Gastroesophageal sphincter (tissue), 4 donors: ENCODE results near the gene CSMD2. TPM values are rescaled to one million over a fixed set of nuclear protein-coding genes. Genes with fewer than 3 reads are reported as not detected.

Experiments
- ATAC-seq: fragments of 150-250 bp; one replicate; pipeline ENCODE4 v1.9.1; 2016; ENCODE audit warnings: mild to moderate bottlenecking, moderate library complexity
- H3K27ac ChIP-seq, 4 donors: fragments of 200-600 bp; sonication (generic) in 3 of 4; 1 replicate in 3 of 4; 2 replicates in 1 of 4; pipeline ENCODE4 v1.5.1; 2016 to 2019
- H3K27me3 ChIP-seq: fragments of 200-600 bp; sonication (generic); one replicate; pipeline ENCODE4 v1.5.1; 2019
- H3K36me3 ChIP-seq, 2 donors: fragments of 200-600 bp; sonication (generic); one replicate each; pipeline ENCODE4 v1.5.1; 2019; ENCODE audit warnings: control low read depth in 1 of 2
- H3K4me1 ChIP-seq, 3 donors: fragments of 200-600 bp; sonication (generic); 1 replicate in 2 of 3; 2 replicates in 1 of 3; pipeline ENCODE4 v1.5.1; 2016 to 2019; ENCODE audit warnings: control low read depth in 2 of 3
- H3K4me3 ChIP-seq, 2 donors: fragments of 200-600 bp; sonication (generic); one replicate each; pipeline ENCODE4 v1.5.1; 2019; ENCODE audit warnings: mild to moderate bottlenecking in 1 of 2, moderate library complexity in 1 of 2
- H3K9me3 ChIP-seq, 3 donors: fragments of 200-600 bp; sonication (generic); one replicate each; pipeline ENCODE4 v1.5.1; 2017 to 2019; ENCODE audit warnings: control low read depth in 2 of 3
- CTCF ChIP-seq, 4 experiments: fragments of 200-600 bp in 2 of 4; fragments of 450-650 bp in 2 of 4; sonication (generic) in 1 of 4; IDR thresholded peaks; one replicate each; pipeline ENCODE4 v1.5.1; 2017 to 2019; ENCODE audit warnings: antibody characterized with exemption in 4 of 4, mild to moderate bottlenecking in 2 of 4, moderate library complexity in 2 of 4
- EP300 ChIP-seq: sonication (generic); formaldehyde crosslinking; IDR thresholded peaks from one replicate; pipeline ENCODE4 v1.6.1; 2017; ENCODE audit warnings: antibody characterized with exemption, mild to moderate bottlenecking
- POLR2A ChIP-seq, 2 donors: fragments of 450-650 bp; IDR thresholded peaks; one replicate each; pipeline ENCODE4 v1.6.1; 2017; ENCODE audit warnings: antibody characterized with exemption in 2 of 2, mild to moderate bottlenecking in 2 of 2, moderate library complexity in 1 of 2
- POLR2AphosphoS5 ChIP-seq: sonication (generic); formaldehyde crosslinking; IDR thresholded peaks from one replicate; pipeline ENCODE4 v1.6.1; 2017; ENCODE audit warnings: antibody characterized with exemption
- WGBS, 2 donors: methylation state at CpG; one replicate each; pipeline ENCODE4 v1.1.5; 2018; ENCODE audit warnings: low coverage in 1 of 2; 5-methylcytosine and 5-hydroxymethylcytosine counted together
- total RNA-seq, 4 donors: library from RNA; depleted of rRNA; stranded (reverse); fragments of >200 nt; gene quantifications; one replicate each; pipeline ENCODE4 v1.1.0, GENCODE V29; 2016

CSMD2 gene
- total RNA-seq, 4 donors from 2014 or later, result 0.22 to 2.5 (median 0.37) TPM

GRCh38 chr1:34007760-34008159, 157.3 kb downstream of the CSMD2 start:
- Histone ChIP-seq H3K9me3 (no peaks in the 10 kb centered on the region), H3K4me3 (no peak overlapping the region), H3K27ac (no peak overlapping the region), H3K27me3 (peaks cover 12% of the 10 kb centered on the region), H3K4me1 (no peaks in the 10 kb centered on the region), H3K36me3 (no peaks in the 10 kb centered on the region)
- TF ChIP-seq EP300, result no peak
- no peak for TF ChIP-seq POLR2A (IDR thresholded peaks at IDR 0.05)
- no peak for TF ChIP-seq CTCF (IDR thresholded peaks at IDR 0.05)
- no peak for TF ChIP-seq POLR2AphosphoS5
- no peak for ATAC-seq
- 76 to 79% methylated on average over 2 of the region's 2 CpGs for WGBS, 2 donors

GRCh38 chr1:34005309-34005708, 159.7 kb downstream of the CSMD2 start:
- no peak overlapping the region for H3K4me3 ChIP-seq
- H3K4me1 ChIP-seq, result no peaks in the 10 kb centered on the region
- no peak overlapping the region for H3K27ac ChIP-seq
- TF ChIP-seq EP300 (no peak), POLR2AphosphoS5 (no peak), CTCF (IDR thresholded peaks at IDR 0.05) (no peak), POLR2A (IDR thresholded peaks at IDR 0.05) (no peak)
- 100% methylated on average over 1 of the region's 2 CpGs; no CpG with 5 or more reads in 1 of the 2 donors for WGBS, 2 donors
- no peaks in the 10 kb centered on the region for H3K36me3 ChIP-seq
- H3K27me3 ChIP-seq, result peaks cover 12% of the 10 kb centered on the region
- H3K9me3 ChIP-seq, result no peaks in the 10 kb centered on the region
- ATAC-seq, result no peak

- WGBS, 2 donors, result 73 to 75% methylated on average over 2 of the region's 2 CpGs
Observed at GRCh38 chr1:34002810-34003209, 162.2 kb downstream of the CSMD2 start.

GRCh38 chr1:33997127-33998036, 167.6 kb downstream of the CSMD2 start:
- 57 to 71% methylated on average over 8 to 11 of the region's 13 CpGs for WGBS, 2 donors
- H3K4me3 ChIP-seq, result no peak overlapping the region
- TF ChIP-seq POLR2AphosphoS5 (no peak), POLR2A (IDR thresholded peaks at IDR 0.05) (no peak), CTCF (IDR thresholded peaks at IDR 0.05) (no peak), EP300 (no peak)

More at GRCh38 chr1:34002810-34003209, 162.2 kb downstream of the CSMD2 start:
- H3K27me3 ChIP-seq, result peaks cover 14% of the 10 kb centered on the region
- no peak overlapping the region for H3K4me3 ChIP-seq
- no peak for ATAC-seq
- no peak for TF ChIP-seq CTCF (IDR thresholded peaks at IDR 0.05)
- H3K36me3 ChIP-seq, result no peaks in the 10 kb centered on the region
- no peaks in the 10 kb centered on the region for H3K4me1 ChIP-seq
- H3K27ac ChIP-seq, result no peak overlapping the region
- no peaks in the 10 kb centered on the region for H3K9me3 ChIP-seq

GRCh38 chr1:33996281-33996680, 168.7 kb downstream of the CSMD2 start:
- Histone ChIP-seq H3K4me3 (no peak overlapping the region), H3K9me3 (no peaks in the 10 kb centered on the region), H3K27ac (no peak overlapping the region), H3K4me1 (no peaks in the 10 kb centered on the region), H3K27me3 (peaks cover 21% of the 10 kb centered on the region), H3K36me3 (no peaks in the 10 kb centered on the region)
- WGBS, 2 donors, result 86% methylated on average over 1 of the region's 5 CpGs; no CpG with 5 or more reads in 1 of the 2 donors
- TF ChIP-seq CTCF (IDR thresholded peaks at IDR 0.05) (no peak), EP300 (no peak)
- no peak for ATAC-seq

More at GRCh38 chr1:33997127-33998036, 167.6 kb downstream of the CSMD2 start:
- peaks cover 17% of the 10 kb centered on the region for H3K27me3 ChIP-seq
- H3K36me3 ChIP-seq, result no peaks in the 10 kb centered on the region
- no peaks in the 10 kb centered on the region for H3K9me3 ChIP-seq
- H3K27ac ChIP-seq, result no peak overlapping the region
- H3K4me1 ChIP-seq, result no peaks in the 10 kb centered on the region
- ATAC-seq, result no peak
